Right lobe of liver (tissue), 4 donors: Measurements from ENCODE around the gene KLF13.

Source experiments
- POLR2A ChIP-seq: fragments of 450-650 bp; IDR thresholded peaks from one replicate; pipeline ENCODE4 v1.6.1; 2017; ENCODE audit warnings: antibody characterized with exemption, mild to moderate bottlenecking
- TF ChIP-seq, protein P1 (sequence below), 4 donors: fragments of 200-600 bp in 3 of 4; fragments of 450-650 bp in 1 of 4; IDR thresholded peaks; one replicate each; pipeline versions ENCODE4 v1.5.1 to v1.8.0; 2016 to 2022; ENCODE audit warnings: antibody characterized with exemption in 4 of 4, mild to moderate bottlenecking in 2 of 4
- donor health status: DM: no; HTN: no; CAD: no.
- donor health status: DM: no; HTN: no; CAD: no.
- donor health status: DM: no; HTN: yes; CAD: no.

GRCh38 chr15:31365032-31365654 lies 38.5 kb downstream of the KLF13 start:
- TF ChIP-seq, protein P1, sequence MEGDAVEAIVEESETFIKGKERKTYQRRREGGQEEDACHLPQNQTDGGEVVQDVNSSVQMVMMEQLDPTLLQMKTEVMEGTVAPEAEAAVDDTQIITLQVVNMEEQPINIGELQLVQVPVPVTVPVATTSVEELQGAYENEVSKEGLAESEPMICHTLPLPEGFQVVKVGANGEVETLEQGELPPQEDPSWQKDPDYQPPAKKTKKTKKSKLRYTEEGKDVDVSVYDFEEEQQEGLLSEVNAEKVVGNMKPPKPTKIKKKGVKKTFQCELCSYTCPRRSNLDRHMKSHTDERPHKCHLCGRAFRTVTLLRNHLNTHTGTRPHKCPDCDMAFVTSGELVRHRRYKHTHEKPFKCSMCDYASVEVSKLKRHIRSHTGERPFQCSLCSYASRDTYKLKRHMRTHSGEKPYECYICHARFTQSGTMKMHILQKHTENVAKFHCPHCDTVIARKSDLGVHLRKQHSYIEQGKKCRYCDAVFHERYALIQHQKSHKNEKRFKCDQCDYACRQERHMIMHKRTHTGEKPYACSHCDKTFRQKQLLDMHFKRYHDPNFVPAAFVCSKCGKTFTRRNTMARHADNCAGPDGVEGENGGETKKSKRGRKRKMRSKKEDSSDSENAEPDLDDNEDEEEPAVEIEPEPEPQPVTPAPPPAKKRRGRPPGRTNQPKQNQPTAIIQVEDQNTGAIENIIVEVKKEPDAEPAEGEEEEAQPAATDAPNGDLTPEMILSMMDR (IDR thresholded peaks at IDR 0.05), result no peak
- TF ChIP-seq POLR2A, result no peak
